GM12872 (cell line): ENCODE measurements around the gene SVIP.
A peak's percentile ranks its signal among the peaks of the same experiment; 100 is the strongest.

ENCODE experiments used
- CTCF ChIP-seq: IDR thresholded peaks from 3 replicates; pipeline ENCODE4 v1.5.1; 2011; ENCODE audit warnings: low read depth, mild to moderate bottlenecking, low read length, moderate library complexity; ENCODE audit not compliant: insufficient read depth

Gene SVIP

GRCh38 chr11:22829231-22830081 is at the start of gene SVIP:
SVIP (minus strand) TSS chr11:22829801; CDS start chr11:22829748, 53 bp downstream.
- TF ChIP-seq CTCF = peak; percentile 83

GRCh38 chr11:22878604-22879003 is 49.0 kb upstream of the SVIP start:
- no peak for TF ChIP-seq CTCF

GRCh38 chr11:22878039-22878438 is 48.4 kb upstream of the SVIP start:
- no peak for TF ChIP-seq CTCF

GRCh38 chr11:22875869-22876473 is 46.4 kb upstream of the SVIP start:
- peak; percentile 58 for TF ChIP-seq CTCF

GRCh38 chr11:22869325-22869724 is 39.7 kb upstream of the SVIP start:
- TF ChIP-seq CTCF = no peak

GRCh38 chr11:22860241-22860640 is 30.6 kb upstream of the SVIP start, which contains the start of gene CCDC179:
CCDC179 (minus strand) TSS chr11:22860474; CDS start chr11:22860421, 53 bp downstream.
- no peak for TF ChIP-seq CTCF

GRCh38 chr11:22859756-22860155 is 30.2 kb upstream of the SVIP start:
- TF ChIP-seq CTCF = no peak
